ENCODE measurements around the gene TNK2.

Gene TNK2

GRCh38 chr3:195931582-195932273, 23.4 kb upstream of the TNK2 start:
- no peaks in the 10 kb centered on the region for H3K4me1 ChIP-seq (ENCODE audit: control insufficient read depth, insufficient read depth, low read length)
- H3K27ac ChIP-seq (ENCODE audit: extremely low read depth, low read depth, low read length): no peak overlapping the region
- no peaks in the 10 kb centered on the region for H3K9me3 ChIP-seq (ENCODE audit: control insufficient read depth, insufficient read depth, low read depth, low read length)
- ChIA-PET CTCF (no interaction called here), POLR2A (no interaction called here)
- H3K4me3 ChIP-seq (ENCODE audit: low read depth, low read length): no peak overlapping the region
- H3K36me3 ChIP-seq (ENCODE audit: control insufficient read depth in 2 of 2, insufficient read depth in 1 of 2, low read length in 2 of 2): no peaks in the 10 kb centered on the region
- TF ChIP-seq ZNF223 (tag by site-specific recombination; IDR thresholded peaks at IDR 0.05) (no peak), ZNF792 (tag by site-specific recombination; IDR thresholded peaks at IDR 0.05) (no peak), GLIS1 (tag by site-specific recombination; IDR thresholded peaks at IDR 0.05) (no peak)

GRCh38 chr3:195929452-195929851, 21.1 kb upstream of the TNK2 start:
- H3K36me3 ChIP-seq (ENCODE audit: control insufficient read depth in 2 of 2, insufficient read depth in 1 of 2, low read length in 2 of 2): no peaks in the 10 kb centered on the region
- ChIA-PET CTCF (interaction anchor here (1.8 kb wide), 1 partner anchor 70 kb away, joined by 4 read pairs; no protein-coding TSS in a partner anchor), POLR2A (no interaction called here)
- no peak overlapping the region for H3K4me3 ChIP-seq (ENCODE audit: low read depth, low read length)
- H3K27ac ChIP-seq (ENCODE audit: extremely low read depth, low read depth, low read length): no peak overlapping the region
- H3K4me1 ChIP-seq (ENCODE audit: control insufficient read depth, insufficient read depth, low read length): no peaks in the 10 kb centered on the region
- H3K9me3 ChIP-seq (ENCODE audit: control insufficient read depth, insufficient read depth, low read depth, low read length): no peaks in the 10 kb centered on the region
- no peak for TF ChIP-seq ZNF677 (tag by site-specific recombination; IDR thresholded peaks at IDR 0.05)
- no peak for TF ChIP-seq ZNF514 (tag by site-specific recombination; IDR thresholded peaks at IDR 0.05)
- no peak for TF ChIP-seq ZNF211 (tag by site-specific recombination; IDR thresholded peaks at IDR 0.05; ENCODE audit: low read depth)
- TF ChIP-seq INSM2 (tag by site-specific recombination; IDR thresholded peaks at IDR 0.05): no peak
- no peak for TF ChIP-seq ZNF560 (tag by site-specific recombination; IDR thresholded peaks at IDR 0.05; ENCODE audit: borderline replicate concordance)
- TF ChIP-seq ZNF404 (tag by site-specific recombination; IDR thresholded peaks at IDR 0.05): no peak
- TF ChIP-seq ZNF169 (tag by site-specific recombination; IDR thresholded peaks at IDR 0.05): no peak
- no peak for TF ChIP-seq HOXD13 (CRISPR knock-in tag; IDR thresholded peaks at IDR 0.05; ENCODE audit: borderline replicate concordance)

GRCh38 chr3:195921334-195921791, 13.0 kb upstream of the TNK2 start:
- H3K4me3 ChIP-seq (ENCODE audit: low read depth, low read length): no peak overlapping the region
- no peaks in the 10 kb centered on the region for H3K4me1 ChIP-seq (ENCODE audit: control insufficient read depth, insufficient read depth, low read length)
- no peaks in the 10 kb centered on the region for H3K9me3 ChIP-seq (ENCODE audit: control insufficient read depth, insufficient read depth, low read depth, low read length)
- ChIA-PET POLR2A (no interaction called here), CTCF (no interaction called here)
- H3K27ac ChIP-seq (ENCODE audit: extremely low read depth, low read depth, low read length): no peak overlapping the region
- no peaks in the 10 kb centered on the region for H3K36me3 ChIP-seq (ENCODE audit: control insufficient read depth in 2 of 2, insufficient read depth in 1 of 2, low read length in 2 of 2)
- TF ChIP-seq ZNF16 (tag by site-specific recombination; IDR thresholded peaks at IDR 0.05; ENCODE audit: low read depth): no peak
- TF ChIP-seq TRIM28 (IDR thresholded peaks at IDR 0.05; ENCODE audit: borderline replicate concordance, low read length): no peak
- no peak for TF ChIP-seq ZNF704 (tag by site-specific recombination; IDR thresholded peaks at IDR 0.05)
- TF ChIP-seq ZBTB10 (tag by site-specific recombination; IDR thresholded peaks at IDR 0.05): no peak
- no peak for TF ChIP-seq KLF1 (tag by site-specific recombination; IDR thresholded peaks at IDR 0.05)
- no peak for TF ChIP-seq ZNF843 (tag by site-specific recombination; IDR thresholded peaks at IDR 0.05)
- no peak for TF ChIP-seq SCRT2 (tag by site-specific recombination; IDR thresholded peaks at IDR 0.05)
- TF ChIP-seq ZNF555 (tag by site-specific recombination; conservative IDR thresholded peaks at IDR 0.05): no peak
- no peak for TF ChIP-seq ZNF266 (tag by site-specific recombination; IDR thresholded peaks at IDR 0.05; ENCODE audit: low read depth)
- no peak for TF ChIP-seq ZFP69B (tag by site-specific recombination; IDR thresholded peaks at IDR 0.05)
- TF ChIP-seq ZNF341 (tag by site-specific recombination; IDR thresholded peaks at IDR 0.05; ENCODE audit: low read depth): no peak

All from HEK293 (cell line).